Esophagus muscularis mucosa (tissue), 4 donors: ENCODE measurements around the gene C1QTNF1.

Experiments
- EP300 ChIP-seq: sonication (generic); formaldehyde crosslinking; IDR thresholded peaks from one replicate; pipeline ENCODE4 v1.6.1; 2017; ENCODE audit warnings: antibody characterized with exemption
- POLR2A ChIP-seq: fragments of 450-650 bp; IDR thresholded peaks from one replicate; pipeline ENCODE4 v1.6.1; 2017; ENCODE audit warnings: antibody characterized with exemption, moderate library complexity, mild to moderate bottlenecking, low read depth
- TF ChIP-seq, protein P1 (sequence below), 3 experiments: fragments of 200-600 bp in 2 of 3; fragments of 450-650 bp in 1 of 3; sonication (generic) in 2 of 3; IDR thresholded peaks; one replicate each; pipeline ENCODE4 v1.5.1; 2017 to 2019; ENCODE audit warnings: antibody characterized with exemption in 3 of 3, mild to moderate bottlenecking in 2 of 3, moderate library complexity in 1 of 3

DNA sequence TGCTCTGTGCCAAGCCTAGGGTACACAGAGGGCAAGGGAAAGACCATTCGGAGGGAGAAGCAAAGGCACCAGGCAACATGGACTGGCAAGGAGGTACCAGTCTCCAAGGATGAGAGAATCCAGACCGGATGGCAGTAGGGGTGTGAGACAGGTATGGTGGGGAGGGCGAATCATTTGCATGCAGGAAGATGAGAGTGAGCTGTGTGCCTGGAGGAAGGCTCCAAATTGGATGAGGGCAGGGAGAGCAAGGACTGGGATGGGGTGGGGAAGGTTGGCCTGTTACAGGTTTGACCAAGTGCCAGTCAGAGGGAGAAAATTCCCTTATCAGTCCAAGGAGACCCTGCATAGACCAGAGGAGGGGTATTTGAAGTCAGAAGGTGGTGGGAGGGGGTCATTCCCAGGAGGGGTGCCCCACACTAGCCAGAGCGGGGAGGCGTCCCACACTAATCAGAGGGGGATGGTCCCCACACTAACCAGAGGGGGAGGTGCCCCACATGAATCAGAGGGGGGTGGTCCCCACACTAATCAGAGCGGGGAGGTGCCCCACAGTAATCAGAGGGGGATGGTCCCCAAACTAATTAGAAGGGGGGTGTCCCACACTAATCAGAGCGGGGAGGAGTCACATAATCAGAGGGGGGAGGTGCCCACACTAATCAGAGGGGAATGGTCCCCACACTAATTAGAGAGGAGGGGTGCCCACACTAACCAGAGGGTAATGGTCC, 15.1 kb upstream of the C1QTNF1 start:
- TF ChIP-seq, protein P1, sequence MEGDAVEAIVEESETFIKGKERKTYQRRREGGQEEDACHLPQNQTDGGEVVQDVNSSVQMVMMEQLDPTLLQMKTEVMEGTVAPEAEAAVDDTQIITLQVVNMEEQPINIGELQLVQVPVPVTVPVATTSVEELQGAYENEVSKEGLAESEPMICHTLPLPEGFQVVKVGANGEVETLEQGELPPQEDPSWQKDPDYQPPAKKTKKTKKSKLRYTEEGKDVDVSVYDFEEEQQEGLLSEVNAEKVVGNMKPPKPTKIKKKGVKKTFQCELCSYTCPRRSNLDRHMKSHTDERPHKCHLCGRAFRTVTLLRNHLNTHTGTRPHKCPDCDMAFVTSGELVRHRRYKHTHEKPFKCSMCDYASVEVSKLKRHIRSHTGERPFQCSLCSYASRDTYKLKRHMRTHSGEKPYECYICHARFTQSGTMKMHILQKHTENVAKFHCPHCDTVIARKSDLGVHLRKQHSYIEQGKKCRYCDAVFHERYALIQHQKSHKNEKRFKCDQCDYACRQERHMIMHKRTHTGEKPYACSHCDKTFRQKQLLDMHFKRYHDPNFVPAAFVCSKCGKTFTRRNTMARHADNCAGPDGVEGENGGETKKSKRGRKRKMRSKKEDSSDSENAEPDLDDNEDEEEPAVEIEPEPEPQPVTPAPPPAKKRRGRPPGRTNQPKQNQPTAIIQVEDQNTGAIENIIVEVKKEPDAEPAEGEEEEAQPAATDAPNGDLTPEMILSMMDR (IDR thresholded peaks at IDR 0.05): no peak
- TF ChIP-seq POLR2A (no peak), EP300 (no peak)
